Spleen (tissue), 11 donors: ENCODE results near the gene PLEKHB1. TPM values are rescaled to one million over a fixed set of nuclear protein-coding genes. Genes with fewer than 3 reads are reported as not detected.

Experiments used
- DNase-seq: peaks from one replicate; pipeline ENCODE4 v3.0.0-alpha.2; 2020
- H3K27ac ChIP-seq, 8 donors: fragments of 200-600 bp; sonication (generic) in 7 of 8; 1 replicate in 4 of 8; 2 replicates in 4 of 8; pipeline versions ENCODE4 v1.5.0 to v1.8.0; 2016 to 2021; ENCODE audit warnings: inconsistent platforms in 4 of 8, mild to moderate bottlenecking in 4 of 8, moderate library complexity in 1 of 8
- H3K27me3 ChIP-seq, 7 donors: fragments of 200-600 bp; sonication (generic) in 6 of 7; replicated peaks in 1 of 7; 1 replicate in 4 of 7; 2 replicates in 3 of 7; pipeline versions ENCODE4 v1.5.0 to v1.8.0; 2016 to 2021; ENCODE audit warnings: inconsistent platforms in 3 of 7, mild to moderate bottlenecking in 1 of 7
- H3K36me3 ChIP-seq, 6 donors: fragments of 200-600 bp; sonication (generic) in 5 of 6; 1 replicate in 4 of 6; 2 replicates in 2 of 6; pipeline versions ENCODE4 v1.5.0 to v1.8.0; 2016 to 2021; ENCODE audit warnings: inconsistent platforms in 2 of 6
- H3K4me1 ChIP-seq, 6 donors: fragments of 200-600 bp; sonication (generic) in 5 of 6; 1 replicate in 3 of 6; 2 replicates in 3 of 6; pipeline versions ENCODE4 v1.5.0 to v1.8.0; 2016 to 2021; ENCODE audit warnings: inconsistent platforms in 3 of 6
- H3K4me3 ChIP-seq, 8 donors: fragments of 200-600 bp; sonication (generic) in 7 of 8; 1 replicate in 4 of 8; 2 replicates in 4 of 8; pipeline versions ENCODE4 v1.5.0 to v1.8.0; 2016 to 2021; ENCODE audit warnings: inconsistent platforms in 4 of 8, mild to moderate bottlenecking in 4 of 8, moderate library complexity in 2 of 8
- H3K9me3 ChIP-seq, 8 donors: fragments of 200-600 bp; sonication (generic) in 7 of 8; 1 replicate in 4 of 8; 2 replicates in 4 of 8; pipeline versions ENCODE4 v1.5.0 to v1.8.0; 2016 to 2021; ENCODE audit warnings: inconsistent platforms in 4 of 8
- POLR2A ChIP-seq, 3 donors: fragments of 450-650 bp; IDR thresholded peaks; one replicate each; pipeline ENCODE4 v1.5.1; 2017; ENCODE audit warnings: antibody characterized with exemption in 3 of 3, mild to moderate bottlenecking in 1 of 3
- POLR2AphosphoS5 ChIP-seq, 3 donors: sonication (generic); formaldehyde crosslinking; IDR thresholded peaks; one replicate each; pipeline ENCODE4 v1.5.1; 2017; ENCODE audit warnings: antibody characterized with exemption in 3 of 3
- WGBS, 5 donors: extraction: QIAGEN DNeasy Blood & Tissue Kit in 3 of 5; methylation state at CpG; one replicate each; pipeline versions ENCODE4 v1.1.5 to v1.1.7; 2013 to 2018; 5-methylcytosine and 5-hydroxymethylcytosine counted together
- intact Hi-C: fragments of 100-400 bp; cut with DNase I; formaldehyde crosslinking; loops from one replicate; pipeline ENCODE4 v1.15.0; 2023; ENCODE audit warnings: low total_unique reads
- polyA plus RNA-seq, 3 donors: library from polyadenylated mRNA; stranded (reverse); fragments of 200-250 nt; gene quantifications; one replicate each; pipeline ENCODE4 v1.2.1, GENCODE V29; 2013
- total RNA-seq, 7 donors: library from RNA; depleted of rRNA in 3 of 7; stranded (reverse); fragments of >200 nt in 3 of 7; fragmentation: NEBNext Ultra II Directional in 4 of 7; extraction: Animal tissue kit (Norgen Biotek cat#: 25700) in 4 of 7; gene quantifications; one replicate each; pipeline versions ENCODE4 v1.1.0 to v1.2.1, GENCODE V29; 2016 to 2021
- TF ChIP-seq, protein P1 (sequence below), 11 experiments: fragments of 200-600 bp in 7 of 11; fragments of 450-650 bp in 4 of 11; sonication (generic) in 4 of 11; IDR thresholded peaks in 8 of 11; conservative IDR thresholded peaks in 3 of 11; 1 replicate in 7 of 11; 2 replicates in 4 of 11; pipeline versions ENCODE4 v1.4.0 to v1.8.0; 2016 to 2021; ENCODE audit warnings: antibody characterized with exemption in 11 of 11, inconsistent platforms in 4 of 11, mild to moderate bottlenecking in 1 of 11
- donor health status: healthy with polysubstance abuse.
- donor health status: DM: no; HTN: no; CAD: no; lungs with moderate emphysema.
- donor health status: DM: no; HTN: no; CAD: no.
- donor health status: Bipolar disorder and iron deficiency.
- donor health status: healthy.
- donor health status: DM: no; HTN: no; CAD: no.
- donor health status: DM: yes; HTN: yes; CAD: no.

The PLEKHB1 gene
- total and polyA plus RNA-seq, 10 donors: 2.0 to 12.3 (median 7.5) TPM

DNA sequence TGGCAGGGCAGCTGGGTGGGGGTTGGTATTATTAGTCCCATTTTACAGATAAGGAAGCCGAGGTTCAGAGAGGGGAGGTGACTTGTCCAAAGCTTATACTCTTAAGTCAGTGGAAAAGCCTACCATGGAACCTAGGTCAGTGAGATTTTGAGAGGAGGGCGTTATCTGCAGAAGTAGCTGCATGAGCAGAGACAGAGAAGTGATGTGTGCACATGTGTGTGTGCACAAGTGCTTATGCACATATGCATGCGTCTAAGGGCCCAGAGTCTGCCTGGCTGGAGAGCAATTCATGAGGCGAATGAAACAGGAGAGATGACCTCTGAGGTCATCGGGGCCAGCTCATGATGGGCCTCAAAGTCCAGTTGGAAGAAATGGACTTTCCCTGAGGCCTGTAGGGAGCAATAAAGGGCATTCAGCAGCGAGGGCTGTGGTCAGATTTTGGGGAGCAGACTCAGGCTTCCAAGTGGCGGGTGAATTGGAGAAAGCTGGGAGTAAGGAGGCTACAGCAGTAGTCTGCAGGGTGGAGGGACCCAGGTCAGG, 8.2 kb downstream of the PLEKHB1 start:
- 89 to 93% (median 90%) methylated on average over 7 of the region's 7 CpGs for WGBS, 5 donors
- no peaks in the 10 kb centered on the region for H3K36me3 ChIP-seq
- intact Hi-C loops: no loop called here
- TF ChIP-seq POLR2AphosphoS5 (IDR thresholded peaks at IDR 0.05) (no peak), POLR2A (IDR thresholded peaks at IDR 0.05) (no peak)
- TF ChIP-seq, protein P1, sequence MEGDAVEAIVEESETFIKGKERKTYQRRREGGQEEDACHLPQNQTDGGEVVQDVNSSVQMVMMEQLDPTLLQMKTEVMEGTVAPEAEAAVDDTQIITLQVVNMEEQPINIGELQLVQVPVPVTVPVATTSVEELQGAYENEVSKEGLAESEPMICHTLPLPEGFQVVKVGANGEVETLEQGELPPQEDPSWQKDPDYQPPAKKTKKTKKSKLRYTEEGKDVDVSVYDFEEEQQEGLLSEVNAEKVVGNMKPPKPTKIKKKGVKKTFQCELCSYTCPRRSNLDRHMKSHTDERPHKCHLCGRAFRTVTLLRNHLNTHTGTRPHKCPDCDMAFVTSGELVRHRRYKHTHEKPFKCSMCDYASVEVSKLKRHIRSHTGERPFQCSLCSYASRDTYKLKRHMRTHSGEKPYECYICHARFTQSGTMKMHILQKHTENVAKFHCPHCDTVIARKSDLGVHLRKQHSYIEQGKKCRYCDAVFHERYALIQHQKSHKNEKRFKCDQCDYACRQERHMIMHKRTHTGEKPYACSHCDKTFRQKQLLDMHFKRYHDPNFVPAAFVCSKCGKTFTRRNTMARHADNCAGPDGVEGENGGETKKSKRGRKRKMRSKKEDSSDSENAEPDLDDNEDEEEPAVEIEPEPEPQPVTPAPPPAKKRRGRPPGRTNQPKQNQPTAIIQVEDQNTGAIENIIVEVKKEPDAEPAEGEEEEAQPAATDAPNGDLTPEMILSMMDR (IDR thresholded peaks at IDR 0.05 in 8 of 11, conservative IDR thresholded peaks at IDR 0.05 in 3 of 11): no peak
- H3K27ac ChIP-seq: no peak overlapping the region
- DNase-seq: no peak
- no peaks in the 10 kb centered on the region for H3K9me3 ChIP-seq
- no peaks in the 10 kb centered on the region for H3K4me1 ChIP-seq
- H3K4me3 ChIP-seq: no peak overlapping the region
- H3K27me3 ChIP-seq: no peaks in the 10 kb centered on the region

DNA sequence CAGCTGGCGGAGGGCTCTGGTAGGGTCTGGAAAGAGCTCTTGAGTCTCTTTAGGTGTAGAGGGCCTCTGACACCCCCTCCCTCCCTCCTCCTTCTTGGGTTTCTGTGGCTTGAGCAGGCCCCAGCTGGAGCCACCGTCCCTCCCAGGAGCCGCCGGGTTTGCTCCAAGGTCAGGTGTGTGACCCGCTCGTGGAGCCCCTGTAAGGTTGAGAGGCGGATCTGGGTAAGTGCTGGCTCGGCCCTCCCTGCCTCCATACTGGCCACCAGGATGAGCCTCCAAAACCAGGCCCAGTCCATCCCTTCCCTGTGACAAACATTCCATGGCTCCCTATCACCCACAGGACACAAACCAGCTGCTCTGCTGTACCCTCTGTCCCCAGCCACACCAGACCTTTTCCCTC, 9.3 kb downstream of the PLEKHB1 start:
- Histone ChIP-seq H3K27me3 (peaks cover 0 to 4% (median 0%) of the 10 kb centered on the region in 7 donors), H3K27ac (no peak overlapping the region), H3K36me3 (no peaks in the 10 kb centered on the region), H3K4me1 (peaks cover 0 to 4% (median 4%) of the 10 kb centered on the region in 6 donors), H3K9me3 (no peaks in the 10 kb centered on the region), H3K4me3 (no peak overlapping the region)
- WGBS, 5 donors: 83 to 92% (median 90%) methylated on average over 3 to 8 of the region's 8 CpGs
- no peak for DNase-seq
- TF ChIP-seq, protein P1 (IDR thresholded peaks at IDR 0.05 in 8 of 11, conservative IDR thresholded peaks at IDR 0.05 in 3 of 11): no peak
- TF ChIP-seq POLR2A (IDR thresholded peaks at IDR 0.05) (no peak), POLR2AphosphoS5 (IDR thresholded peaks at IDR 0.05) (no peak)
- intact Hi-C loops: no loop called here

DNA sequence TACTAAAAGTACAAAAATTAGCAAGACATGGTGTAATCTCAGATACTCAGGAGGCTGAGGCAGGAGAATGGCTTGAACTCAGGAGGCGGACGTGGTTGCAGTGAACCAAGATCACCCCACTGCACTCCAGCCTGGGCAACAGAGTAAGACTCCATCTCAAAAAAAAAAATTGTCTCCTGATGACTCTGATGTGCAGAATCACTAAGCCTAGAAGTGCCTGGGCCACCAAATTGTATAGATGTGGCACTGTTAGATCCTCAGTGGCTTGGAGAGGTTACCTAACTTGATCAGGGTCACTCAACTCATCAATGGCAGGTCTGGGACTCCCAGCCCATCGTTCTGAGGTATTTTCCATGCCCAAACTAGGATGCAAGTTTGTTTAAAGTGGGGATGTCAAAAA, 10.6 kb downstream of the PLEKHB1 start:
- intact Hi-C loops: no loop called here
- 63 to 96% (median 77%) methylated on average over 3 of the region's 3 CpGs for WGBS, 5 donors
- DNase-seq: no peak
- Histone ChIP-seq H3K36me3 (no peaks in the 10 kb centered on the region), H3K27ac (no peak overlapping the region), H3K27me3 (peaks cover 0 to 14% (median 0%) of the 10 kb centered on the region in 7 donors), H3K9me3 (no peaks in the 10 kb centered on the region), H3K4me1 (peaks cover 0 to 14% (median 13%) of the 10 kb centered on the region in 6 donors), H3K4me3 (no peak overlapping the region)
- TF ChIP-seq POLR2A (IDR thresholded peaks at IDR 0.05): no peak
- no peak for TF ChIP-seq POLR2AphosphoS5 (IDR thresholded peaks at IDR 0.05)
- TF ChIP-seq, protein P1 (IDR thresholded peaks at IDR 0.05 in 8 of 11, conservative IDR thresholded peaks at IDR 0.05 in 3 of 11): no peak

DNA sequence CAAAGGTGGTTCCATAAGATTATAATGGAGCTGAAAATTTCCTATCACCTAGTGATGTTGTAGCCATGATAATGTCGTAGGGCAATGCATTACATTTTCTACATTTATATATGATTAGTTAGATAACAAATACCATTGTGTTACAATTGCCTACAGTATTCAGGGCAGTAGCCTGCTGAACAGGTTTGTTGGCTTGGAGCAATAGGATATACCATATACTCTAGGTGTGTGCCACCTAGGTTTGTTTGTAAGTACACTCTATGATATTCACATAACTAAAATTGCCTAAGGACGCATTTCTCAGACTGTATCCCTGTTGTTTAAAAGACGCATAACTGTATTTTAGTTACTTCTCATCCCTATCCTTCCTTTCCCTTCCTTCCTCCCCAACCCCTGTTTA, 13.6 kb downstream of the PLEKHB1 start:
- Histone ChIP-seq H3K36me3 (no peaks in the 10 kb centered on the region), H3K9me3 (no peaks in the 10 kb centered on the region), H3K4me3 (no peak overlapping the region), H3K27me3 (peaks cover 0 to 14% (median 0%) of the 10 kb centered on the region in 7 donors), H3K4me1 (peaks cover 0 to 37% (median 26%) of the 10 kb centered on the region in 6 donors), H3K27ac (no peak overlapping the region)
- intact Hi-C loops: loop anchor here (10.0 kb wide), 1 partner anchor 305 kb away; no protein-coding TSS in a partner anchor
- 89 to 94% (median 93%) methylated on average over 3 of the region's 3 CpGs for whole genome bisulfite sequencing, 5 donors
- no peak for TF ChIP-seq POLR2A (IDR thresholded peaks at IDR 0.05)
- TF ChIP-seq POLR2AphosphoS5 (IDR thresholded peaks at IDR 0.05): no peak
- TF ChIP-seq, protein P1 (IDR thresholded peaks at IDR 0.05 in 8 of 11, conservative IDR thresholded peaks at IDR 0.05 in 3 of 11): no peak
- no peak for DNase-seq
